IMR-90 (cell line): Measurements from ENCODE around the gene PPP1R12B.
"Not testable (repeated sequence)": the region's sequence is repeated elsewhere in the genome, so short reads cannot be mapped to it uniquely, and the experiment has no call there.

Experiments used
- CTCF ChIP-seq: conservative IDR thresholded peaks from 2 replicates; pipeline ENCODE4 v1.5.1; 2012; ENCODE audit warnings: mild to moderate bottlenecking, low read depth, low read length, improper control_type of control experiment
- POLR2A ChIP-seq: IDR thresholded peaks from 2 replicates; pipeline ENCODE4 v1.6.1; 2012; ENCODE audit warnings: mild to moderate bottlenecking, low read depth, low read length

GRCh38 chr1:202430111-202430510, 81.6 kb downstream of the PPP1R12B start:
- not testable (repeated sequence) for TF ChIP-seq POLR2A, CTCF
